ENCODE measurements around the gene GNB5.
A peak's percentile ranks its signal among the peaks of the same experiment; 100 is the strongest.
"Not testable (repeated sequence)": the region's sequence is repeated elsewhere in the genome, so short reads cannot be mapped to it uniquely, and the experiment has no call there.

GNB5 gene

GRCh38 chr15:52206446-52206845, 15.3 kb upstream of the GNB5 start:
- DNase-seq: no peak

GRCh38 chr15:52204657-52205056, 13.5 kb upstream of the GNB5 start:
- DNase-seq: no peak

GRCh38 chr15:52200831-52201365, 9.7 kb upstream of the GNB5 start:
- DNase-seq: no peak

- no peak for DNase-seq
Observed at GRCh38 chr15:52199271-52199670, 8.1 kb upstream of the GNB5 start.

GRCh38 chr15:52196891-52197290, 5.7 kb upstream of the GNB5 start:
- no peak for DNase-seq

GRCh38 chr15:52193791-52194190, 2.6 kb upstream of the GNB5 start:
- peak; percentile 18 for DNase-seq

GRCh38 chr15:52193321-52193720, 2.1 kb upstream of the GNB5 start:
- no peak for DNase-seq

GRCh38 chr15:52186651-52187486, 4.3 kb downstream of the GNB5 start:
- DNase-seq: no peak

GRCh38 chr15:52185151-52185561, 6.0 kb downstream of the GNB5 start:
- DNase-seq: no peak

GRCh38 chr15:52184721-52185120, 6.5 kb downstream of the GNB5 start:
- no peak for DNase-seq

- DNase-seq: peak; percentile 17
Observed at GRCh38 chr15:52183562-52184173, 7.5 kb downstream of the GNB5 start.

GRCh38 chr15:52181938-52182780, 9.0 kb downstream of the GNB5 start:
- DNase-seq: no peak

- DNase-seq: no peak
Observed at GRCh38 chr15:52180851-52181450, 10.2 kb downstream of the GNB5 start.

GRCh38 chr15:52180196-52180835, 10.9 kb downstream of the GNB5 start:
- DNase-seq: no peak

GRCh38 chr15:52179278-52180195, 11.7 kb downstream of the GNB5 start:
- DNase-seq: peak; percentile 70

GRCh38 chr15:52178765-52179164, 12.4 kb downstream of the GNB5 start:
- no peak for DNase-seq

GRCh38 chr15:52172869-52173268, 18.3 kb downstream of the GNB5 start:
- no peak for DNase-seq

GRCh38 chr15:52171807-52172206, 19.4 kb downstream of the GNB5 start:
- no peak for DNase-seq

GRCh38 chr15:52171386-52171785, 19.8 kb downstream of the GNB5 start:
- DNase-seq: no peak

GRCh38 chr15:52170199-52170598, 21.0 kb downstream of the GNB5 start:
- DNase-seq: not testable (repeated sequence)
